GM19397 (cell line): ENCODE measurements around the gene HLCS.
"Not testable (repeated sequence)": the region's sequence is repeated elsewhere in the genome, so short reads cannot be mapped to it uniquely, and the experiment has no call there.

Source experiments
- ATAC-seq: cut with Tn5 transposase; IDR thresholded peaks from one replicate; pipeline ENCODE4 v1.9.1; 2021; ENCODE audit warnings: mild to moderate bottlenecking, moderate library complexity; ENCODE audit not compliant: unreplicated experiment

HLCS gene

GRCh38 chr21:36816561-36817130 is 149.8 kb downstream of the HLCS start:
- ATAC-seq, result no peak

DNA sequence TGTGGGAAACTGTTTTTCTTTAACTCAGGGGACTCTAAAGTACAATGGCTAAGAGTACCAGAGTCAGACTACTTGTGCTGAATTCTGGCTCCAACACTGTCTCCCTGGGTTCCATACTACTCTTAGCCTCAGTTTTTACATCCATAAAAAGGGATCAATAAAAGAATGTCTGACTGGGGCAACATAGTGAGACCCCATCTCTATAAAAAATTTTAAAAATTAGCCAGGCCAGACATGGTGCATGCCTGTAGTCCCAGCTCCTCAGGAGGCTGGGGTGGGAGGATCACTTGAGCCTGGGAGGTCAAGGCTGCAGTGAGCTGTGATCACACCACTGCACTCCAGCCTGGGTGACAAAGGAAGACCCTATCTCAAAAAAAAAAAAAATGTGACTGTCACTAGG is 150.4 kb downstream of the HLCS start:
- ATAC-seq, result not testable (repeated sequence)

- ATAC-seq, result no peak
Observed at GRCh38 chr21:36815284-36815683, 151.2 kb downstream of the HLCS start.

DNA sequence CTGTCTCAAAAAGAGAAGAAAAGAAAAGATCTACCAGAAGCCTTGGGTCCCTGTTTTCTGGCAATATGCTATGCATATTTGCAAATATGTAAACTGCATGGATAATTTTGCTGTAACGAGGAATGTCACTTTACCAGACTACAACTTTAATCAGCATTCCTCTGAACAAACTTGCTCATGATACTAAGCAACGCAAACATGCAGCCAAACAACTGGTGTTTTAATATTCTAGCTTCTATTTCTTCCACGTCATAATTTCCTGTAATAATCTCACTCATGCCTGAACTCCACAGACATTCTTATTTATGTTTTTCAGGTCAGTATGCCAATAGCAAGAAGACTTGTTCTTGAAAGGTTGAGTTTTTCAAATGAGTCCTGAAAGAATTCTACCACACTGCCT is 153.4 kb downstream of the HLCS start:
- no peak for ATAC-seq

GRCh38 chr21:36811762-36812161 is 154.7 kb downstream of the HLCS start:
- no peak for ATAC-seq

DNA sequence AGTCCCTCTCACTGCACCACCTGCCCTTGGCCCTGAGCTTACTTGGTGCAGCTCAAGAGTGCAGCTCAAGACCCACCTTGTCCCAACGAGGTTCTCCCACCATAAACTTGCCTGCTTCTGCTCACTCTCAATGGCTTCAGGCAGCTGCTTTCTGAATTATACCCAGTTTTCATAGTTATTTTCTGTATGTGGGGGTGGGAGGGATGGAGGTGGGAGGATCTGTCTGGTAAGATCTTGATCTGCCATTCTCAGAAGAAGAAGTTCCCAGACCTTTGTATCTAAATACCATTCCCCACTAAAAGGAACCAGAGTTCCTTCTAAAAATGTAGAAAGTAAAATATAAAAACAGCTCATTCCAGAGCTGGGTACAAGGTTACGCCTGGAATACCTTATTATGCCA is 156.0 kb downstream of the HLCS start:
- ATAC-seq, result no peak

- ATAC-seq, result no peak
Observed at GRCh38 chr21:36807422-36807928, 159.0 kb downstream of the HLCS start.

DNA sequence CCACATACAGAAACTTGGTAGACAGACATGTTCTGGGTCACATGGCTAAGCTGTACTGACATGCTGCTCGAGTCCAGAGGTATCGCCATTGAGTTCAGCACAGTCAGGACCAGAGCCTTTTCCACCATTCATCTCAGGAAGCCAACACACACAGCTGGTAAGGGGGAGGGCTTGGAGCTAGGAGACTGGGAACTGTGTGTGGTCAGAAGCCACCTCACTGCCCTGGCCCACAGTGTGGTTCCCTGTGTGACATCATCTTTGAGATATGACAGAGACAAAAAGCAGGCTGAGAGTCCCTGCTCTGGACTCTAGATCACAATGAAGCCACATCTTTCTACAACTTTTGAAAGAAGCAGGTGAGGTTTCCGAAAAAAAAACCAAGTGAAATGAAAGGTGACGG is 160.4 kb downstream of the HLCS start:
- no peak for ATAC-seq

- no peak for ATAC-seq
Observed at GRCh38 chr21:36804874-36805611, 161.4 kb downstream of the HLCS start.

GRCh38 chr21:36803816-36804439 is 162.5 kb downstream of the HLCS start:
- no peak for ATAC-seq

GRCh38 chr21:36803051-36803645 is 163.3 kb downstream of the HLCS start:
- ATAC-seq, result no peak

- no peak for ATAC-seq
Observed at GRCh38 chr21:36800734-36801133, 165.7 kb downstream of the HLCS start.

- no peak for ATAC-seq
Observed at GRCh38 chr21:36799869-36800268, 166.6 kb downstream of the HLCS start.

GRCh38 chr21:36798491-36798890 is 168.0 kb downstream of the HLCS start:
- ATAC-seq, result no peak

DNA sequence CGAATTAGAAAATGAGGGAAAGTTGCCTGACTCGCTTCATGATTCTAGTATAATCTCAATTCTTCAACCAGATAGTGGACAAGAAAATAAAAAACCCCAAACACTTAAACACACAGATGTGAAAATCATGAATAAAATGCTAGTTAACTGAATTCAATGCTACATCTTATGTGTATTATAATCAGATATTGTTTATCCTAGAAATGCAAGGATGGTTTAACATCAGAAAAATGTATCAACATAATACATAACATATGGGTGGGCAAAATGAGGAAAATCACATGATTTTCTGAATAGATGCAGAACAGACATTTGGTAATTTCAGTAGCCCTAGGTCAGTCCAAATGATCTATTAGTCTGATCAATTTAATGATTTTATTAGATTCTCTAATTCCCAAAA is 170.4 kb downstream of the HLCS start:
- no peak for ATAC-seq

DNA sequence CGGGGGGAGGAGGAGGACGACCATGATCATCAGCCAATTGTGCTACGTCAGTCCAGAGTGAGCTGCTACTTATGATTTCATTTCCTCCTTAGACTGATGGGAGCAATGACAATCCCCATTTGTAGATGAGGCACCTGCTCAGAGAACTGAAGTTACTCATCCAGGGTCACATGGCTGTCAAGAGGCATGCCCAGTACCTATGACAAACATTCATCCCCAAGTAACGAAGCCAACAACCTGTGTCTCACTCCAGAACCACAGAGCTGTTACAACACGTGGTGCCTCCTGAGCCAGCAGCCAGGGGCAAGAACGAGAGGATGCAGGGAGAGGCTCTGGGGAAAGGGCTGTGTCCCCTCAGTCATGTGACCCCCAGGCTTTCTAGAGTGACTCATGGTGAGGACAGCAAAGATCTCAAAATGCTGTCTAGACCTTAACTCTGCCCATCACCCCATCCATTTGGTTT is 173.9 kb downstream of the HLCS start:
- ATAC-seq, result no peak

DNA sequence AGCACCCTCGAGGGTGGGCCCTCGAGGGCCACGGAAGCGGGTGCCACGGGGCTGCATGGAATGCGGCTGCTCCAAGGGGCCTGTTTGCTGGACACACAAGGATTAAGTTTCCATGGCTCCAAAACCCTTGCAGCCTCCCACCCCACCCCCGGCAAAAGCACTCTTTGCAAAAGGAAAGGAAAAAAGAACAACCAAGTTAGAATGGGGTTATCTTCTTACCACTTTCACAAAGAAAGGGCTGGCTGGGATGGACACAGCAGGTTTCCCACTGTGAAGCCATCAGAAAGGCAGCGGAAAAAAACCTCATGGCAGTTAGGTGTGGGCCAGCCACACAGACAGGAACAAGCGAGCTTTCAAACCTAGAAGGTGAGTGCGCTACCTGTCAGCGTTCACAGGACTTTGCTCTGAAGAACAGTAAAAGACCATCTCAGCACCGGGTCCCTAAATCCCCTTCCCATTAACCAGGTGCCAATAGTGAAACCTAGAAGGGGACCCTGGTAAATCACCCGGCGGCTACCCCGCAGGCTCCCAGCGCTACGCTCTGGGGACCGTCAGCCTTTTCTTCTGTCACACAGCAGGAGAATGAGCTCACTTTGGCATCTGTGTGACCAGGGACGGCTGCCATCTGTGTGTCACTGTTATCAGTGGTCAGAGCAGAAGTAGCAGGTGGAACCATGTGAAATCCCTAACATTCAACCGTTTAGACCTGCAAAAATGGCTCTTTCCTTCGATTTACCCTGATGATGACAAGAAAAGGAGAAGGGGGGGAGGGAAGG is 174.6 kb downstream of the HLCS start:
- ATAC-seq, result no peak

DNA sequence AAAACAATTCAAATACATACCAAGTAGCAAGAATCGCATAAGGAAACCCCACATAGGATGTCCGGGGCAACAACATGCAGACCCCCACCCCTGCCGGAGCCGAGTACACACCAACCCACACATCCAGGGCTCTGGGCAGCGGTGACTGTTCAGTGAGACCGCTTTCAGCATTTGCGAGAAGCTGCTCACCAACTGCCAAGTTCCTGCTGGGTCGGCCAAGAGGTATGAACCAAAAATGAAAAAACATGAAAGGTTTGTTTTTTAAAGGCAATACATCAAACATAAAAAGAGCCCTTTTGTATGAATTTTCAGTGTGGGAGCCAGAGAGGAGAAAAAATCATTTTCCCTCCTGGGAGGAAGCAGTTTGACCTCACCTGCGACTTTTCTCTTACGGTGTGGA is 175.3 kb downstream of the HLCS start:
- no peak for ATAC-seq

GRCh38 chr21:36790616-36791015 is 175.9 kb downstream of the HLCS start:
- ATAC-seq, result no peak

GRCh38 chr21:36788120-36788638 is 178.3 kb downstream of the HLCS start:
- no peak for ATAC-seq

DNA sequence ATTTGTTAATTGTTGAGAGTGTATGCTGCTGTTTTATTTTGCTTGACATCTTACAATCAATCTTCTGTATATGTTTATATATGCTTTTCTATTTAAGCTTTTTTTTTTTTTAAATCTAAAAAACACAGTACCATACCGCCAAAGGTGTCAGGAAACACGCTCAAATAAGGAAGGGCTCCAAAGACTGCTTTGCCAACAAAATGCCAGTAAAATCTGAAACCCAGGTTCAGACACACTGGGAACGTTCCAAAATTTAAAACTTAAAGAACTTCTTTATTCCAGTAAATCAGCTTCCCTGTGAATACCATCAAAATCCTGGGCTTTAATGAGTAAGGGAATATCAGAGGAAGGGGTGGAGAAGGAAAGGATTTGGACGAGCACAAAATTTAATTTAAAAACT is 180.3 kb downstream of the HLCS start:
- ATAC-seq, result no peak
